GM21381 (cell line): ENCODE results near the gene ACBD6.
"Not testable (repeated sequence)": the region's sequence is repeated elsewhere in the genome, so short reads cannot be mapped to it uniquely, and the experiment has no call there.

Source experiments
- ATAC-seq: cut with Tn5 transposase; IDR thresholded peaks from one replicate; pipeline ENCODE4 v1.9.1; 2021; ENCODE audit warnings: mild to moderate bottlenecking, moderate library complexity; ENCODE audit not compliant: unreplicated experiment

Gene ACBD6

GRCh38 chr1:180502361-180503279, at the start of gene ACBD6:
ACBD6 (minus strand) TSS chr1:180502577; CDS start chr1:180502266, 311 bp downstream.
- peak; percentile 81 for ATAC-seq

DNA sequence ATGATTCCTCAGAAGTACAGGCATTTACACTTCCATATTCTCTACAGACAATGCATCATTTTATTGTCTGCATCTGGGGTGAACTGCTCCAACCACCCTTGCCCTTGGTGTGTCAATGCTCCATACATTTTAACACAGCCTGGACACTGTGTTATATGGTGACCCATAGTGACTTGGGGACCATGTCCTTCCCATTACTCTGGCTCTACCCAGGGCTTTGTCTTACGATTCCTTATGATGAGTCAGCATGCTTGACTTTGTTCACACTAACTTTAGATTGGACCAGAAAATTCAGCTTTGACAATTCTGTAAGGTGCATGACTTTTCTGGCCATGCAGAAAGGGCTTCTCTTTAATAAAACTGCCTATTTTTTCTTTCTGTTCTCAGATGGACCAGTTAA, 49.6 kb upstream of the ACBD6 start:
- ATAC-seq: no peak

- no peak for ATAC-seq
These were observed 47.9 kb upstream of the ACBD6 start for GRCh38 chr1:180550241-180550640.

GRCh38 chr1:180549770-180550169, 47.4 kb upstream of the ACBD6 start:
- not testable (repeated sequence) for ATAC-seq

- ATAC-seq: no peak
These were observed 46.4 kb upstream of the ACBD6 start for GRCh38 chr1:180548686-180549317.

DNA sequence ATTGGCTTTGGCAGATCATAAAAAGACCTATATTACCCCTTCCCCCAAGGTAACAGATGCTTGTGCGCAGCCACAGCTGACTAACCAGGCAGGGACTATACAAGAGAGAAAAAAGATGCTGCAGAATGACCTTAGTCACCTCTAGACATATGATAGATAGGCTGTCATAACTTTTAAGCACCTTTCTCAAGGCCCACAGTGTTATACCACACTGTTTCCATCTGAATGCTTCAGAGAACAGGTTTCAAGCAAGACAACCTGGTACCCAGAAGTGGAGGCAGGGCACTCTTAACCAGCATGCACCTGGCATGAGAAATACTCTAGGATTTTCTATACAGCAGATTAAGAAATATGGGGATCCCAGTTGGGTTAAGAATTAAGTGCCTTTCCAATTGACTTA, 43.6 kb upstream of the ACBD6 start:
- ATAC-seq: no peak

DNA sequence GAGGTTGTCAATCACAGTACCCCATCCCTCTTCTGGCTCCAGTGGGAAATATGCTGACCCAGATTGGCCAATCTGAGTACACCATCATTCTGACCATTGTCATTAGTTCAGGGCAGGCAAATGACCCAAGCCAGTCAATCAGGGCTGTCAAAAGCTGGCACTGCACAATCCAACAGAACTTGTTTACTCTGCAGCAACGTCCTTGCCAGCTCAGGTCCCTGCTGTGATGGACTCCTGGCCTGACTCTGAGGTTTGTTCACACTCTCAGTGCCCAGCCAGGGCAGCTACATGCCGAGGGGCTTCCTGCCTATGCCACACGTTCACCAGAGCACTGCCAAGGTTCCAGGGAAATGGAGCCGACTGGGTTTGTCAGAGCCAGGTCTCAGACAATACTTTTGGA, 41.7 kb upstream of the ACBD6 start:
- ATAC-seq: no peak

DNA sequence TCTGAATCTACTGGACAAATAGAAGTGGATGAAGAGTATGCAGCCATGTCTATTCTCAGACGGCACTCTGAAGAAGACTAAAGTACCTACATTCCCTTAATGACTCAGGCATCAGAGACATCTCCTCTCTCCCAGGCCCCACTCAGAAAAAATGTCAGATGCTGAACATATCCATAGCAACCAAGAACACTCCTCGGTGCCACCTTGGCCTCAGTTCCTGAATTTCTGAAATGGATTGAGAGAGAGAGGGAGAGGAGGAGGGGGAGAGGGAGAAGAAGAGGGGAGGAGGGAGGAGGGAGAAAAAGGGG, 40.4 kb upstream of the ACBD6 start:
- no peak for ATAC-seq

DNA sequence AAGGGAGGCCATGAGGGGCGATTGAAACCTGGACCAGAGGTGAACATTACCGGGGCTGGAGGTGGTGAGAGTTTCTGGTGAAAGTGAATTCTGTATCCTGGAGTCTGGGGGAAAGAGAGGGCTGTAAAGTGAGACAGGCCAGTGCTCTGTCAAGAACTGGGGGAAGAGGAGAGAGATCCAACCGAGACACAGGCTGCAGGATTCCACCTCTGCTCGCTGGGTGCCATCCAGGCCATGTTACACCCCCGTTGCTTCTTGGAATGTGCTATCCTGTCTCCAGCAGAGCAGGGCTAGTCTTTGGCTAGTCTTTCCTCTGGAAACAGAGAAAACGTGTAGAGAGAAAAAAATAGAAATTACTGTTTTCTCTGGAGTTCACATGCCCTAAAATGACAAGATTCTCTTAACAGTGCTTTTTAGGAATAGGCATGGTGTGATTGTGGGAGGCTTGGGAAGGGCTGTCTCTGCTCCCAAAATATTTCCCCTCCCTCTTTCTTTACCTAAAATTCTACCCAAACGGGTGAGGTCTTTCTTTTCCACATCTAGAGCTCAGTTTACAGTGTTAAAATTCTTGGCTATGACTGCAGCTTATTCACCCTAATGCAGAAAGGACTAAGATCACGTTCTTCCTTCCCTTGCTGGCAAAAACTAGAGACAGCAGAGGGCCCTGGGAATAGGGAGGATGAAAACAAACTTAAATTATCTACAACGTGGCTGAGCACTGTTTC, 39.9 kb upstream of the ACBD6 start:
- no peak for ATAC-seq

- no peak for ATAC-seq
These were observed 38.6 kb upstream of the ACBD6 start for GRCh38 chr1:180540697-180541594.

DNA sequence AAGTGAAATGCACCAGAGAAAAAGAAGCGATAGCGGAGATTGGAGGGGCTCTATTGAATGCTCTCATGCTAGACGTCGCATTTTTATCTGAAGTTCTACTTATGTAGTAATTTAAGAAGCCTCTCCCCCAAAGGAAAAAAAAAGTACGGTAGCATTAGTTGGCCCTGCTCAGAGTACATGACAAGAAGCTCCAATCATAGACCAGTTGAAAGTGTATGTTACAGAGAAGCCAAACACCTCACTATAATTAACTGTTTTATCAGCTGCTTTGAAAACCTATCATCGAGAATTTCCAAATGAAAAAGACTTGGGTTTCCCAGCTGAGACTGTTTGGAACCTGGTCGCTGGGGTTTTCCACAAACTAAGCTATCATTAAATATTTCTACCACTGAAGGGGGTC, 36.8 kb upstream of the ACBD6 start:
- no peak for ATAC-seq

- no peak for ATAC-seq
These were observed 34.5 kb upstream of the ACBD6 start for GRCh38 chr1:180536821-180537372.

- ATAC-seq: no peak
These were observed 33.1 kb upstream of the ACBD6 start for GRCh38 chr1:180535418-180535999.

- ATAC-seq: no peak
These were observed 31.8 kb upstream of the ACBD6 start for GRCh38 chr1:180534214-180534613.

- ATAC-seq: no peak
These were observed 31.1 kb upstream of the ACBD6 start for GRCh38 chr1:180533266-180533987.

DNA sequence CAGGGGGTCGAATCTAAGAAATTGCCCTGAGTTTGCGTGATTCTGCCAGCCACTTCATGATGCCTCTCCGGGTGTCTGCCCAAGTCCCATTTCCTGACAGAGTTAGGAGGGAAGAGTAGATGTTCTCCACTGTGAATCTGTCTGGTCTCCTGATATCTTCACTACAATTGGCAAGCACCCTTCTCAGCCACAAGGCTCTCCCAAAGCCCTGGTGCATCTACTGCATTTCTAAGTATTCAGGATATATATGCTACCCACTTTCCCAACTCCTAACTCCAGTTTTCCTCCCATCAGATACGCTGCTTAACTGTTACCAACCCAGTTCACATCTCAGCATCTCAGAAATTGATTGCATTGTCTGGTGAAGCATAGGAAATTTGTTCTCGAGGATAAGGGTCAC, 30.5 kb upstream of the ACBD6 start:
- no peak for ATAC-seq

DNA sequence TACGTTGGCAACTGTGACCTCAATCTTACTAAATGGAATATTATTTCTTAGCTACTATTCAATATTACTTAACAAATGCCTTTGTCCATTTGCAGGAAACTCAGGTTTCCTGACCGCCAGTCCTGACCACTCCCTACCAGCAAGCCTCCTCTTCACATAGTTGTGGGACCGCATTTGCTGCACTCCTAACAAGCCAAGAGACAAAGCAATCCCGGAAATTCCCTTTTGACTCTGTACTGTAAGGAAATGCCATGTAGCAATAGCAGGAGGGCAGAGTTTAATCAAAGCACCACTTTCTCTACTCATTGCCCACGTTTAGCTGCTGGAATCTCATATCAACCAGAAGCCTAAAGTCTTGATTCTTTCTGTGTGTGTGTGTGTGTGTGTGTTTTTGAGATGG, 28.1 kb upstream of the ACBD6 start:
- no peak for ATAC-seq

- ATAC-seq: no peak
These were observed 26.6 kb upstream of the ACBD6 start for GRCh38 chr1:180528868-180529470.

DNA sequence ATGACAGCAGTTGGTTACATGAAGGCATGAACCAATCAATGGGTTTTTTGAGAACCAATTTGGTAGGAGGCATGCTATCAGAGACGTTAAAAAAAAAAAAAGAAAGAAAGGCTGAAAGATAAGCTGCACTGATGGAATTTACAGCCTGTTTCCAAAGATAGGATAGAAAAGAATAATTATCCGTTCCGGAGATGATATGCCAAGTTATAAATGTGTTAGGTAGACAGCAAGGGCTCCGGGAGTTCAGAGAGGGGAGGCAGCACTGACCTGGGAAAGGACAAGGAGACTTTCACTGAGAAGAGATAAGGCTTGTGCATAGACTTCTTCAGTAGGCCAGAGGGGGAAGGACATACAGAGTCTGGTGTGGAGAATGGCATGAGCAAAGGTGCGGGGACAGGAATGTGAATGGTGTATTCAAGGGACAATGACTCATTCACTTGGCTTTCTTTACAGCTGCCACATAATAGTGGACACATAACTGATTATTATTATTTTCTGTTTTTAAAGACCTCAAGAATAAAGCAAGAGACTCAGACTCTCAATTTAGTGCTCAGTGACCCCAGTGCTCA, 24.8 kb upstream of the ACBD6 start:
- no peak for ATAC-seq
